ENCODE data around the gene E2F3.

E2F3 gene

DNA sequence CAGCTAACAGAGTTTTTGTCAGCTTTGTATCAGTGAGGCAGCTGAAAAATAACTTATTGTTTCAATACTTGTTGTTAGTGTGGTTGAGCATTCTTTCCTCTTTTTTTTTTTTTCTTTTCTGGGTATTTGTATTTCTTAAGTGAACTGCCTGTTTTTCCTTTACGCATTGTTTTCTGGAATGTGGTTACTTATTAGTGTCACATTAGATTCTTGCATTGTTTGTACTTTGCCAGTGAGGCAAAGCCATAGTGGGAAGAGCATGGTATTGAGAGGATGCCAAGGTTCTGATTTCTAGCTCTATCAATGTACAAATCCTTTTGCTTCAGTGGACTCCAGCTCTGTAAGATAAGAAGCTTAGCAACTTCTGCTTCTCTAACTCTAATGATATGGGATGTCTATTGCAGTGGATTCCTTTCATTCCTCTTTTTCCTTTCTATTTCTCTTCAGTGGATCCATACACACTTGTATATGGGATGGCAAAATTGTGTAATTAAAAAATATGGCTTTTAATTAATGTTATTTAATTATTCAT is 136.5 kb downstream of the E2F3 start:
- no peak for DNase-seq

DNA sequence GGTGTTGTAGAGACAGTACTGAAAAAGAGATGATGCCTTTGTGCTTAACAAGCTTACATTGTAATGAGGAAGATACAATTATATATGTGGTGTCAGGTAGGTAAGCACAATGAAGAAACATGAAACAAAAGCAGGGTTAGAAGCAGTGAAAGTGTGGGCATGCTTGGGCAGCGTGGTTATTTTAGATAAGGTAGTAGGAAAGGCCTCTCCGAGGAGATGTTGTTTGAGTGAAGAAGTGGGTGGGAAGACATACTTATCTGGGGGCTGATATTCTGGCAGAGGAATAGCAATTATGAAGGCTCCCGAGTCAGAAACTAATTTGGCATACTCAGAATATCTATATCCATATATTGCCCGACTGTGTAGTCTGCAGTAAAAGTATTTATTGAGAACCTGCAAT is 137.2 kb downstream of the E2F3 start:
- no peak for DNase-seq

DNA sequence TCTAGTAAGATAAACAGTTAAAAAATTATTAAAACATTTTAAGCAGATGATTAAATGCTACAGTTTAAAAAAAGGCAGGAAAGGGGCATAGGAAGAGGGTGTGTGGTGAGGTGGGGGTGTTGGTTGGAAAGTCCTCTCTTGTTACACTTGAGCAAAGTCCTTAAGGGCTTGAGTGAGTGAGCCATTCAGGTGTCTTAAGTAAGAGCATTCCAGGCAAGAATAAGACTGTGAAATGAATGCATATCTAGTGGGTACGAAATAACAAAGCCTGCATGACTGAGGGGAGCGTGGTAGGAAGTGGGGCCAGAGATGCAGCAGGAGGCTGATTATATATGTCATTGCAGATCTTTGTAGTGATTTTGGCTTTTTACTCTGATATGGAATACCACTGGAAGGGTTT is 137.7 kb downstream of the E2F3 start:
- no peak for DNase-seq

DNA sequence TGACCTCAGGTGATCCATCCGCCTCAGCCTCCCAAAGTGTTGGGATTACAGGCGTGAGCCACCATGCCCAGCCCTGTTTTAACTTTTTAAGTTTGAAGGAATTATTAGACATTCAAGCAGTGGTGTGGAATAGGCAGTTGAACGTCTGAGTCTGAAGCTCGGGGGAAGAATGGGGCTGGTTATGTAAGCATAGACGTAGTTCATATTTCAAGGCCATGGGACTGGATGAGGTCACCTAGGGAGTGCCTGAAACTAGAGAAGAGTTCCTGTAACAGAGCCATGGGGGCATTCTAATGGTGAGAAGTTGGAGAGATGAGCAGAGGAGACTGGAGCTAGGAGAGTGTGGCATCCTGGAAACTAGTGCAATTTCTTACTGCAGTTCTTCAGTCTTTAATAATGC is 139.0 kb downstream of the E2F3 start:
- DNase-seq, result no peak

DNA sequence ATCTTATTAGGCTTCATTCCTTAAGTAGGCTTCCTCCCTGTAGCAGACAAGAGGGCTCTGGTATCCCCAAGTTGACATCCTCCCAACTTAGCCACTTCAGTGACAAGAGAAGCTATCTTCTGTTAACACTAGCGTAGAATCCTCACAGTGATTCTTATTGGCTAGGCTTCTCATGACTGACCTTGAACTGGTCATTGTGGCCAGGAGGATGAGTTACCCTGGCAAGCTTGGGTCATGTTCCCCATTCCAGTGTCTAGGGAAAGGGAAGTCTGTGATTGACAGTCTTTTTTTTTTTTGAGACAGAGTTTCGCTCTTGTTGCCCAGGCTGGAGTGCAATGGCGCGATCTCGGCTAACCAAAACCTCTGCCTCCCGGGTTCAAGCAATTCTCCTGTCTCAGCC is 139.7 kb downstream of the E2F3 start:
- DNase-seq, result no peak

DNA sequence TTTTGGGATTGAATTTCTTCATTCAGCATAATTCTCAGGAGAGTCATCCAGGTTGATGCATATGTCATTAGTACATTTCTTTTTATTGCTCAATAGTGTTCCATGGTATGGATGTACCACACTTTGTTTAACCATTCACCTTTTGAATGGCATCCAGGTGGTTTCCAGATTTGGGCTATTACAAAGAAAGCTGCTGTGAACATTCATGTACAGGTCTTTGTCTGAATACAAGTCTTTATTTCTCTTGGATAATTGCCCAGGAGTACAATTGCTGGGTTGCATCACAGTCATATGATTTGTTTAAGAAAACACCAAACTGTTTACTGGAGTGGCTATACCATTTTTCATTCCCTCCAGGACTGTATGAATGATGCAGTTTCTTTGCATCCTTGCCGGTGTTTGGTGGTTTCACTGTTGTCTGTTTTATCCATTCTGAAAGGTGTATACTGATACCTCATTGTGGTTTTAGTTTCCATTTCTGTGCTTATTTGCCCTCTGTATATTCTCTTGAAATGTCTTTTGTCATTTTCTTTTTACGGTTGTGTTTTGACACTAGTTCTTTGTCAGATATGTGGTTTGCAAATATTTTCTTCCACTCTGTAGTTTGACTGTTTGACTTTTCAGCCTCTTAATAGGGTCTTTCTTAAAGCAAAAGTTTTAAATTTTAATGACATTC is 141.4 kb downstream of the E2F3 start:
- DNase-seq, result no peak

All from cerebellar nuclear complex (tissue), 1 donor.